Left cardiac atrium (tissue), 4 donors: ENCODE data around the gene TGM6. TPM values are rescaled to one million over a fixed set of nuclear protein-coding genes. Genes with fewer than 3 reads are reported as not detected.
A peak's percentile ranks its signal among the peaks of the same experiment; 100 is the strongest.

Experiments
- ATAC-seq, 2 donors: fragments of 200-7000 bp; cut with Tn5 transposase; one replicate each; pipeline ENCODE4 v1.9.1; 2020; ENCODE audit warnings: mild to moderate bottlenecking in 2 of 2, moderate library complexity in 2 of 2
- DNase-seq: peaks from one replicate; pipeline ENCODE4 v3.0.0-alpha.2; 2020
- intact Hi-C, 2 donors: fragments of 100-400 bp; cut with DNase I; formaldehyde crosslinking; loops; one replicate each; pipeline versions ENCODE4 v1.14.1 to v1.15.1; 2022 to 2023
- long read RNA-seq: library from polyadenylated mRNA; unstranded; transcript quantifications from one replicate; pipeline ENCODE4 v2.0.0, GENCODE V29; 2021
- total RNA-seq, 2 donors: library from RNA; stranded (reverse); fragmentation: NEBNext Ultra II Directional; extraction: Animal tissue kit (Norgen Biotek cat#: 25700); gene quantifications; one replicate each; pipeline ENCODE4 v1.2.1, GENCODE V29; 2021
- donor health status: DM: no; HTN: yes; CAD: no.
- donor health status: DM: no; HTN: yes; CAD: no; lungs with severe emphysema.
- donor health status: DM: yes; HTN: yes; CAD: no.
- donor health status: Dilated cardiomyopathy.

TGM6 gene
- not detected for total RNA-seq
- long read RNA-seq = 0 reads

DNA sequence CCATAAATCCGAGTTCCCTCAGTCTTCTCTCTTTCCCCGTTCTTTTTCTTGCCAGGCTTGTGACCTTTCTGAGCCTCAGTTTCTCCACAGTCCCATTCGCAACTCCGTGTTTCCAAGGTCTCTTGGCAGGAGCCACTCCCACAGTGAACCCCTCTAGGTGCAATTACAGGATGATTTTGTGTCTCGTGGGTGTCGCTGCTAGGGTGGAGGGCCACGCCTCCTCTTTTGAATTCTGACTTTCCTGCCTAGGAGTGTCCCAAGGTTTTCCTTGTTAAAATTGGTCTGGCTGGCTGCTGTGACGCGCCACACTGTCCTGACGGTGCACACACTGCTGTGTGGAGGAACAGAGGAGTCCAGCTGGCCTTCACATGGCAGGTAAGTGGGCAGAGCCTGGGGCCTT lies at the start of gene TGM6:
Gene TGM6 (plus strand): TSS at position 301 of the 400 bp plus-strand sequence. CDS start 68 bp downstream, at position 369.
- no peak for DNase-seq
- ATAC-seq = no peak
- intact Hi-C loops = no loop called here

DNA sequence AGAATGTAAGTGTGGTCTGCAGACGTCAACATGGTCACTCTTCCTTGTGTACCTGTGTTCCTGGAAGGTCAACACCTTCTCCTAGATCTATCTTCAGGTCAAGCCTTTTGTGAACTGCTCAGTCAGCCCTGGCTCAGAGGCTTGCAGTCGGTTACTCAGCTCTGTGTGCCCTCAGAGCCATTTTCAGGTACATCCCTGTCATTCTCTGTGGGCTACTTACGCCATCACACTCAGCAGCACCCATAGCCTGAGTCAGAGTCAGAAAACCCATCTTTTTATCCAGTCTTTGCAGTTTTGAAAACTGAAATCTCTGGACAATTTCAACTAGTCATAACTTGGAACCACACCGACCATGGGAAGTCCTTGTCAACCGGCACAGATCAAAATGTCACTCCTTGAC lies 49.6 kb upstream of the TGM6 start:
- DNase-seq (no peak), ATAC-seq (no peak)
- intact Hi-C loops = no loop called here

DNA sequence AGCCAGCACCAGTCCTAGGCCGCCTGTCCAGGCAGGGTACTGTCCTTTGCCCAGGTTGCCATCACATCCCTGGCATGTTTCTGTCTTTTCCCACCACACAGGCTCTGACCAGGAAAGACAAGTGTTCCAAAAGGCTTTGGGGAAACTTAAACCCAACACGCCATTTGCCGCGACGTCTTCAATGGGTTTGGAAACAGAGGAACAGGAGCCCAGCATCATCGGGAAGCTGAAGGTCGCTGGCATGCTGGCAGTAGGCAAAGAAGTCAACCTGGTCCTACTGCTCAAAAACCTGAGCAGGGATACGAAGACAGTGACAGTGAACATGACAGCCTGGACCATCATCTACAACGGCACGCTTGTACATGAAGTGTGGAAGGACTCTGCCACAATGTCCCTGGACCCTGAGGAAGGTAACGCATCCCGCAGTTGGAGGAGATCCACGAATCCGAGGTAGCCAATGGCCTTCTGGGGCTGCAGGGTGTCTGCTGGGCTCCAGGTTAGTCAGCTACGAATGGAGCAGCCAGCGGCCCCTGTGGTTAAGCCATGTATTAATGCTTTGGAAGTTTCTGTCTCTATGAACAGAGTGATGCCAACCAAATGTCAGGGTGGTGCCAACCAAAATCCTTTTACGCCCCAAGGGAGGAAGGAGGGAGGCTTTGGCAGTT lies 48.7 kb upstream of the TGM6 start:
- ATAC-seq (peak in 1 of 2 donors; percentile 57), DNase-seq (no peak)
- intact Hi-C loops = no loop called here

DNA sequence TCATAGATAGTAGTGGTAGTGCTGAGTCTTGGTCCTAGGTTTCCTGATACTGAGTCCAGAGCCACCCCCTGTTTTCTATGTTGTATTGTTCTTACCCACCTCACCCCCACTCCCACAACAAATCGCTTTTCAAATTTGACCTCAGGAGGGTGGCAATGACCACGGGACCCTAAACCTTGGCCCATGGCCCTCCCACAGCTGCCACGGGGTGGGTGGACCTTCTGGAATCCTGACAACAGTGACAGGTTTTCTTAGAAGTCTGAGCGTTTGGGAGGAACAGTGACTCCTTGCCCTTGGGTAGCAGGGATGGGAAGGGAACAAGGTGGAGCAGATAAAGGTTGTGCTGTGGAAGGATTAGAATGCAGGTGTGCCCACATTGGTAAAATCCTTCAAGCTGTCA lies 48.0 kb upstream of the TGM6 start:
- DNase-seq = no peak
- intact Hi-C loops = no loop called here
- ATAC-seq = no peak

DNA sequence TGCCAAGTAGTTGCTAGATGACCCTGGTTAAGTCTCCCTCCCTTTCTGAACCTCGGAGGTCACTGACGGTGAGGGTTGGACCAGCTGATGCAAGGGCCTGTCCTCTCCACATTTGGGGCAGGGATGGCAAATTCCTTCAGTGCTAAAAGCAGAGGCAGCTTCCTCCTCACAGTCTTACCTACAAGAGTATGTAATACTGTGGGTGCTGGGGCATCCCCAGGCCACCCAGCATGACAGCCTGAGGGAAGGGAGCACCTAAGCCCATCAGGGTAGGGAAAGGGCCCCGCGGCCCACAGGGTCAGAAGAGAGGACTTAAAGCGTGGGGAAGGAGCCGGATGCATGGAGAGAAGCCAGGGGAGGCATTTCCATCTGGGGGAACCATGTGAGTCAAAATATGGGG lies 46.9 kb upstream of the TGM6 start:
- ATAC-seq (no peak), DNase-seq (no peak)

DNA sequence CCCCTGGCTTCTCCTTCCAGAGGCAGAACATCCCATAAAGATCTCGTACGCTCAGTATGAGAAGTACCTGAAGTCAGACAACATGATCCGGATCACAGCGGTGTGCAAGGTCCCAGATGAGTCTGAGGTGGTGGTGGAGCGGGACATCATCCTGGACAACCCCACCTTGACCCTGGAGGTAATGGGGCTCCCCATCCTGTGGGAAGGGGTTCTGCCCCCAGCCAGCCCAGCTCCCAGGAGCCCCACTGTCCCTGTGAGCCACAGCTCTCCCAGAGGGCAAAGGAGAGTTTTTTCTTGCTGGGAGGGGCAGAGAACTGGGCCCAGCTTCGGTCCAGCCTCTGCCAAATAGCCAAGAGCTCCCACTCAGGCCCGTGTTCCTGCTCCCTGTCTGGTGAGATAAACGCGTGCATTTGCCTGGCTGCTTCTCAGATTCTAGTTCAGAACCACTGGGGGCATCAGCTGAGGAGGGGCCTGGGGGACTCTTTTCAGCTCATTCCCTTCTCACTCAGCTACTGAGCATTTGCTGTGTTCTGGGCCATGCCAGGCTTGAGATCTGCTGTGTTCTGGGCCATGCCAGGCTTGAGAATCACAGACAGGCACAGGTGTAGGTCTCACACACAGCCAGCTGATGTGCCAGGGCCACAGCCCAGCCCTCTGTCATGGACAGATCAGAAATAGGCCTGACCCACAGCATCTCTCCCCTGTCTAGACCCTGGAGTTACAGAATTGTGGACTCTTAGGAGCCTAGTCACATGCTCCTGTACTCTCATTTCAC lies 45.4 kb upstream of the TGM6 start:
- ATAC-seq = no peak
- DNase-seq = no peak
- intact Hi-C loops = no loop called here

More for the DNA sequence above, 46.9 kb upstream of the TGM6 start:
- intact Hi-C loops = no loop called here

DNA sequence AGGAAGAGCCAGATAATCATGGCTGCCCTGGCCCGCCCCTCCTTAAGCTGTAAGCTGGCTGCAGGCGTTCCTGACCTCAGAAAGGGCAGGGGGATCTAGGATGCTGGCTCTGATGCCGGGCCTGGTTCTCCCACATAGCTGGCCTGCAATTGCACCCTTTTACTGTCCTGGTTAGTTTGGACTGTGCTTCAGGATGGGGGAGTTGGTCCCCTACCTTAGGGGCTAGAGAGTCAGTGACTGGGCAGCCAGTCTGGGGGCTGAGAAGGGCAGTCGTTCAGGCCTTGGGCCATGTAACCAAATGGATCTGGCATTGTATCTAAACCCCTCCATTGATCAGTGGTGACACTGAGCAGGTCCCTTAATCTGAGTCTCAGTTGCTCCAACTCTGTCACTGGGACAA lies 44.2 kb upstream of the TGM6 start:
- intact Hi-C loops = no loop called here
- ATAC-seq = no peak
- no peak for DNase-seq

DNA sequence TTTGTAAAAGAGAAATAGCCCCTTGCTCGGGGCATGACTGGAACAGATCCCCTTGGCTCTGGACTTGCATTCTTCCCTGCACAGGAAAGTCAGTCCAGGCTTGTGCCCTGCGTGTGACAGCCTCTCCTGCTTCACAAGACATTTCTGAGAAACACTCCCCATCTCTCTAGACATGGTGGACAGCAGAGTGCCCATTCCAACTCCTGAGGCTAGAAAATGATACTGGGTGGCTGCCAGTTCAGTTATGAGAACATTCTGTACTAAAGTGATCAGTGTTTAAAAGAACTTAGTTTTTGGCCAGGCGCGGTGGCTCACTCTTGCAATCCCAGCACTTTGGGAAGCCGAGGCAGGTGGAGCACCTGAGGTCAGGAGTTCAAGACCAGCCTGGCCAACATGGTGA lies 43.6 kb upstream of the TGM6 start:
- DNase-seq (no peak), ATAC-seq (no peak)
- intact Hi-C loops = no loop called here

DNA sequence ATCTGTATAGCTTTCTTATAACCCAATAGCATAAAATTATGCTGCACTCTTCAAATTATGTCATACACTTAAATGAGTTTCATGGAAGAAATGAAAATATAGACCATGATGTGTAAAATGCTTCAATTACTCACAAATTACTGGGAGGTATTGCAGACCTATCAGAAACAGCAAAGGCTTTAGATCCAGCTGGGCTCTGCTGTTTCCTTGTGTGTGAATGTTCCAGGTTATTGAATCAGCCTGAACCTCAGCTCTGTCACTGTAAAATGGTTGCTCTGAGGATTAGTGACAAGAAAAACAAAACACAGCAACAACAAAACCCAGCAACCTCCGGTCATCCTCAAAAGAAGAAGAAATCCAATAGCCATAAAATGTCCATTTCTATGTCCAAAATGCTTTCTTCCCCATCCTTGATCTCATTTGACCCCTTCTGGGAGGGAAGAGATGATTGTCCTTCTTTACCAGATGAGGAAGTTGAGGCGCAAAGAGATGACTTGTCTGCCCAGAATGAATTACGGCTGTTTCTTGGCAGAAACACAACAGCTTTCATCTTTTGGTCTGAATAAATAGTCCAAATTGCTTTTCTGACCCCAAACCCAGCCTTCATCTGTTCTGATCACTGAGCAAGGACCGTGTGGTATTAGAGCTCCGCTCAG lies 42.2 kb upstream of the TGM6 start:
- ATAC-seq (no peak), DNase-seq (no peak)
- intact Hi-C loops = no loop called here

DNA sequence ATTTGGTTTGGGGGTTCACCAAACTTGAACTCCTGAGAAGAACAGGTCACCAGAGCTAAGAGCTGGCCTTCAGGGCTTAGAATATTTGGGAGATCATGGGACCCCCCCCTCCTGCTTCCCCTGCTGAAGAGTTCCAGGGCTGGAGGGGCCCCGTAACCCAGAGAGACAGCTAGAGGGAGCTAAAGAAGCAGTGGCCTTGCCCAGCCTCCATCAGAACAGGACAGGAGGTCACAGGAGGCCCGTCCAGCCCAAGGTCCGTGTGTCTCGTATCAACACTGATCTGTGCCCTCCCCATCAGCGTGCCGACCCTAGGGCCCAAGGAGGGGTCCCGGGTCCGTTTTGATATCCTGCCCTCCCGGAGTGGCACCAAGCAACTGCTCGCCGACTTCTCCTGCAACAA lies 40.6 kb upstream of the TGM6 start:
- DNase-seq (no peak), ATAC-seq (no peak)
- intact Hi-C loops = loop anchor here in 1 of 2 donors (10.0 kb wide), 1 partner anchor 135 kb away; no protein-coding TSS in a partner anchor

DNA sequence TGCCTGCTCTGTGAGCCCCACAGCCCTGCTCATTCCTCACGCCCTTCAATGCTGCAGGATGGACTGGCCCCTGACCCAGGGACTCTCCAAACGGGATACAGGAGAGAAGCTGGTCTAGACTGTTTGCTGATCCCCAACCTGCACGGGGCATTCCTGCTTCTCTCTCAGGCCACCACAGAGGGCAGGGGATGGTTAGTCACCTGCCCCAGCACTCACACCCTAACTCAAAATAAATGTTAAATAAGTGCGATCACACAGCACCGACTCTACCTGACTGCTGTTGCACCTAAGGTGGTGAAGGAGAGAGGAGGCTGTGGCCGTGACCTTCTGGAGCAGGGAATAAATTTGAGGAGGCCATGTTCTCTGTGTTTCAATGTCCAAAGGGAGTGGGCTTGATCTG lies 39.9 kb upstream of the TGM6 start:
- intact Hi-C loops = loop anchor here in 1 of 2 donors (10.0 kb wide), 1 partner anchor 136 kb away; no protein-coding TSS in a partner anchor
- no peak for DNase-seq
- ATAC-seq = no peak

DNA sequence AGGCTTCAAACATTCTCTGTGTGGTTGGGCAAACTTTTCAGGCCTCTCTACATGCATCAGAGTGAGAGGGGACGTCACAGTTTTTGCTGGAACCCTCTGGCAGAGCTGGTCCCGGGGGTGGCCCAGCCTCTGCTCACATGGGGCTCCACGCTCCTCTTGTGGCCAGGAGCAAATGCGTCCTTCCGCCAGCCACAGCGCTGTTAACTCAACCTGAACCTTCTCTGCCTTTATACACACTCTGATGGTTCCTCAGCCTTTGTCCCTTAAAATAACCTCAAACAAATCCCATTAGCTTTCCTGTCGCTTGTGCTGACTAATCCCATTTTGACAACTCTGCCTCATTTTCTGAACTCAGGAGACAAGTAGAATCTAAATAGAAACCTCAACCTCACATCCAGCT lies 39.4 kb upstream of the TGM6 start:
- ATAC-seq (no peak), DNase-seq (no peak)
- intact Hi-C loops = loop anchor here in 1 of 2 donors (10.0 kb wide), 1 partner anchor 137 kb away; no protein-coding TSS in a partner anchor

DNA sequence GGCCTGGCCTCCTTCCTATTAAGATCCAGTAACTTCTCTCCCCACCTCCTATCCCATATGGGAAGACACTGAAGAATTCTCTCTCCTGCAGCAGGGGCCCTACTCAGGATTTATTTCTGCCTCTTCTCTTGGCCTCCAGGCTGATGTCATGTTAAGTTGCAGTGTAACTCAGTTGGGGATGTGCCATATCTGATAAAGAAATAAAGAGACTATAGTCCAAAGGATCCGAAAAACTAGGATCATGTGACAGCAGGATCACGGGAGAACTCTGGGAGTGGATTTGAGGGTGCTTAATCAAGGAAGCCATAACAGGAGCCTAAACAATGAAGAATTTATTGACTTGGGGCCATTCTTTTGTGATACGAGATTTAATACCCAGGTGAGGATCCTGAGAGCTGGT lies 38.5 kb upstream of the TGM6 start:
- DNase-seq (no peak), ATAC-seq (no peak)
- intact Hi-C loops = loop anchor here in 1 of 2 donors (10.0 kb wide), 1 partner anchor 137 kb away; no protein-coding TSS in a partner anchor

DNA sequence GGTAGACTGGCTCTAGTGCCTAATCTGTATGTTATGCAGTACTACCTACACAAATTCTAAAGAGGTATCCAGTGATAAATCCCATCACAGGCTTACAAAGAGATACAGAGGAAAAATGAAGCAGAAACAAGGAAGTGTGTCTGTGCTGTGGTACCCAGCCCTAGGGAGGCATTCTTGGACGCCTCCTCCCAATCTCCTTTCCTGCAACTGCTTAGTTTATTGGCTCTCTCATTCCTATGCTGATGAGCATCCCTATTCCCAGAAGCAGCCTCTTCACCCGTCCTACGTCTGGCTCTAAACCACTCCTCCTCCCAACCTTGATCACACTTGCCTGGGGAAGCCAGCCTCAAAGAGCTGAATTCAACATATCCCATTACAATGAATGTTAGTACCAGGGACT lies 34.5 kb upstream of the TGM6 start:
- intact Hi-C loops = loop anchor here in 1 of 2 donors (10.0 kb wide), 1 partner anchor 141 kb away; no protein-coding TSS in a partner anchor
- no peak for ATAC-seq

DNA sequence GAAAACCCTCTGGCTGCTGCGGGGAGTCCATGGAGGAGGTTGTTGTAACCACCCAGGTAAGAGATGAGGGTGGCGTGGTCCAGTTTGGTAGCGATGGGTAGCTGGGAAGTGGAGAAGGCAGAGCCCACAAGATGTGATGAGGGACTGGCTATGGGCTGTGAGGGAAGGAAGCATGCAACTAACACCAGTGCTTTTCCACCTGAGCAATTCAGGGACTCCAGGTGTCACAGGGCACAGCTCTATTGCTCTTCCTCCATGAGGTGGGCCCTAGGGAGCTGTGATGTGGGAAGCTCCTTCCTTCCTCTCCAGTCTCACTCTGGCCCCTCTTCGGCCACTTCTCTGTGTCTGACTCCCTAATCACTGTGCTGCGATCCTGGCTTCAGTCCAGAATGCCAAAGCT lies 32.4 kb upstream of the TGM6 start:
- intact Hi-C loops = loop anchor here in 1 of 2 donors (10.0 kb wide), 1 partner anchor 144 kb away; no protein-coding TSS in a partner anchor
- ATAC-seq (no peak), DNase-seq (no peak)

More for the DNA sequence above, 34.5 kb upstream of the TGM6 start:
- DNase-seq = no peak

DNA sequence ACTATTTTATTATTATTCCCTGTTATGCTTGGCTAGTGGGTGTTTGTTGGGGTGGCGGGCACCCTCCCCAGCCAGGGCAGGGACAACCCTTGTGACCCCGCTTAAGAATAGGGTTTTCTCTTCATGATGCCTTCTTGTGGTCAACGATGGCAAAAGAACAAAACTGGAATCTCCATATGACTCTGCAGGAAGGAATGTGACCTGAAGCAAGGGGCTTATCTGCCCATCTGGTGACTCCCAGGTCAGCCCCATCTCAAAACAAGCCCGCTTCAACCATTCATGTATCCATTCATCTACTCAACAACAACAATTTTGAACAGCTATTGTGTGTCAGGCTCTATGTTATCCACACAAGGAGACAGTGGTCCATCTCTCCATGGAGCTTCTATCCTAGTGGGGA lies 30.9 kb upstream of the TGM6 start:
- intact Hi-C loops = loop anchor here in 1 of 2 donors (10.0 kb wide), 1 partner anchor 145 kb away; no protein-coding TSS in a partner anchor
- DNase-seq (no peak), ATAC-seq (no peak)

DNA sequence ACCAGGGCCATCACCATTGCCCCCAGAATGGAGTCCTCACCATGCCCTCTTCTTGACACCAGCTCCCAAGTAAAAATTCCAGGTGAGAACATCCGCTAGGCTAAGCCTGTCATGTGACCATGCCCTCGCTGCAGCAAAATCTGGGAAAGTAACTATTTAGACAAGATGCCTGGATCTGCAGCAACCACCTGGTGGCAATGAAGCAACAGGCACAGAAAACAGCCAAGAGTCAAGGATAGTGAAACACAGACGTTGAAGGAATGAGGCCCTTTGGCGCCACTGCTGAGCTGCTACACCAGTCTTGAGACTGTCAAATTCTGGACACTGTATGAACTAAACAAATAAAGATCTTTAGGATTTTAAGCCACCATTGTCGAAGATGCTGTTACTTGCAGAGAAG lies 30.1 kb upstream of the TGM6 start:
- intact Hi-C loops = no loop called here
- ATAC-seq (no peak), DNase-seq (no peak)

DNA sequence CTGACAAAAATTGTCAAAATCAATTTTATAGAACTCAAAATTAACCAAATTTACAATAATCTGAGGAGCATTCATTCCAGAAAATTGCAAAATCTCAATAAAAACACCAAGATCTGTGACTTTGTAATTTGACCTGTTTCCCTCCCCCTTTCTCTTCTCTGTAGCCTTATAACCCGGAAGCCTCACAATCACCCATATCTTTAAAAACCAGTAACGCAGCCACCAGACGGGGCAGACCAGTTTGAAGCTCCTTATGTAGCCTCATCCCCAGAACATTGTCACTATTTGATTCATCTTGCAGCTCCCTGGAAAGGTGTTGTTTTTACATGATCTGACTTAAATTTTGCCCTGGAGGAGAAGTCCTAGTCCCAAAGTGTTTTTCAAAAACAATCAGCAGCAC lies 27.5 kb upstream of the TGM6 start:
- intact Hi-C loops = no loop called here
- no peak for ATAC-seq
- no peak for DNase-seq

DNA sequence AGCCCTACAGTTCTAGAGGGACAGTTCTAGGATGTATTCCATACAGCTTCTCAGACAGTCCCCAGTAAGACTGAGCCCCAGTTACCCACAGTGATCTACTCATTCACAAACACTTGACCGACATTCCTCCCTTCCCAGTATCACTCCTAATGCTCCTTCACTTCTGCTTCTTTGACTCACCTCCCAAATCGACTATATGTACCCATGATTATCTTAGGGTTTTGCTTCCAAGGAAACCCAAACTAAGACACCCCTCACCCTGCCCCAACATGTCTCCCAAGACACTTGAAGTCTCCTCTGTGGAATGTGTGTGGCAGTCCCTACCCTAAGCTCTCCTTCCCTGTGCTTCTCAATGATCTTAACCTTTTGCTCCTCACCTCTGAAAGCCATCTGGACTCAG lies 23.6 kb upstream of the TGM6 start:
- intact Hi-C loops = no loop called here
- ATAC-seq (no peak), DNase-seq (no peak)

DNA sequence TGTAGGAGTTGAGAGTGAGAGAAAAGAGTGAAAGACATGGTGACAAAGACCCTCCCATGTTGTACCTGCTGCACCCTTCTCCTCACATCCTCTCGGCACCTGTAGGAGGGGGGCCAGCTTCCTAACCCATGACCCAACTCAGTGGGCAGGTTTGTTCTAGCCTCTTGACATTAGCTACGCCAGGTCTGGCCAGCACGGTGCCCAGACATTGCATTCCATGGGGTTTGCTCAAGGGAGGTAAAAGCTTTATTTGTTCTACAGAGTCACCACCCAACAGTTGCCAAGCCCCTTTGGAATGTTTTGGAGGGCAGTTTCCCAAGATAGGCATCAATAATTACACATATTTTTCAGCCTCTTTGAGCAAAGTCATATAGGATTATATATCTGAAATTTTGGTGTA lies 22.7 kb upstream of the TGM6 start:
- ATAC-seq (no peak), DNase-seq (no peak)
- intact Hi-C loops = no loop called here
